ENCODE data around the gene LTV1. TPM values are rescaled to one million over a fixed set of nuclear protein-coding genes. Genes with fewer than 3 reads are reported as not detected.

Gene LTV1
- total RNA-seq, 1 donor = 16.6 TPM

DNA sequence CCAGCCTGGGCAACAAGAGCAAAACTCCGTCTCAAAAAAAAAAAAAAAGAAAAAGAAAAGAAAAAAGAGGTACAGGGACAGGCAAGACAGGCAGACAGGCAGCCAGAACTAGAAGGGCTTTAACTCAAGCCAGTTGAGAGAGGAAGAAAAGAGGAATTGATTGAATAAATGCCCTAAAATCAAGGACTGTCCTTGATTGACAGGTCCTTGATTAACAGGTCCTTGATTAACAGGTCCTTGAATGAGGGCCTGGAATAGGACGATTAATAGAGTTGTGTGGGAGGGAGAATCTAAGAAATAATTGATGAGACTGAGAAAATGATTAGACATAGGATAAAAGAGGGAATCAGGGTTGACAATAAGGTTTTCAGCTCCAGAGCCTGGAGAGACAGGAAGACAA, 57.2 kb downstream of the LTV1 start:
- no peak for DNase-seq (ENCODE audit: insufficient read length, low spot score, missing footprints)

DNA sequence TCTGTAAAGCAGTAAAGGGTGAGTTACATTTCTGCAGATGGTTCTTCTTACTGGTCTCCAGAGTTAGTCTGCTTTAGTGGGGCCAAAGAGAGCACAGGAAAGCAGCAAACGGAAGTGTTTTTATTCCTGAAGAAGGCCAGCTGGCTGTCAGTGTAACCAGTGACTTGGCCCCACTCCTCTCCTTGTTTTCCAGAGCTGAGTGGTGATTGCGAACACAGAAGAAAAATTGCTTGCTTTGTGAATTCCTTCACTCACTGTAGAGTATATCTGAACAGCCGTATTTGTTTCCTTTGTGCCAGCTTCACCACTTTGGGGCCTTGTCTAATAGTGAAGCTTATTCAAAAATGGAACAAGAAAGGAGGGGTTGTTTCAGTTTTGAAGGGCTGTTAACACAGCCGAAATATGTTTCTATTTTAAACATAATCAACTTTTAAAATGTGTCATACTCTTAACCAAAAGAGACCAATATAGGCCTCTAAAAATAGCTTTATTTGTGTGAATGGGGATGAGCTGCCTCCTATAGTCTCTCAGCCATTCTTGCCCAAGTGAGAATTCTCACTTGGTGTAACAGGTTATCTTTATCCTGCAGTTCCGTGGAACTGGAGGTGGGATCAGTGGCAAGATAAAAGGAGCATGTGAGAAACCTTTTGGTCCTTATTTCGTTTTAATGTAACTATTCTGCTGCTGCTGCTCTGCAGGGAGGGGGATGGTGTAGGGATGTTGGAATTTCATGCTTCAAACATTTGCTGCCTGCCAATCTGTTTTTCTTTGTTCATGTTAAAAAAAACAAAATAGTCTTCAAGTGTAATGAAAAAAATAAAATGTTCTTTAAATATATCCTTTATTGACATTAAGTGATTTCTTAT, 59.0 kb downstream of the LTV1 start:
- peak overlapping the region; percentile 90 for H2AFZ ChIP-seq (ENCODE audit: low read length)
- DNase-seq (ENCODE audit: insufficient read length, low spot score, missing footprints) = peak; percentile 42
- H3K4me3 ChIP-seq (ENCODE audit: insufficient read depth, low read length) = no peak overlapping the region

More for the DNA sequence above, 57.2 kb downstream of the LTV1 start:
- no peak overlapping the region for H2AFZ ChIP-seq (ENCODE audit: low read length)
- H3K36me3 ChIP-seq (ENCODE audit: insufficient read depth, low read length) = no peaks in the 10 kb centered on the region
- H3K9me3 ChIP-seq (ENCODE audit: low read depth, low read length) = no peaks in the 10 kb centered on the region
- H3K4me3 ChIP-seq (ENCODE audit: insufficient read depth, low read length) = no peak overlapping the region
- H3K4me2 ChIP-seq (ENCODE audit: insufficient read depth, low read length) = no peak overlapping the region
- TF ChIP-seq, protein P1, sequence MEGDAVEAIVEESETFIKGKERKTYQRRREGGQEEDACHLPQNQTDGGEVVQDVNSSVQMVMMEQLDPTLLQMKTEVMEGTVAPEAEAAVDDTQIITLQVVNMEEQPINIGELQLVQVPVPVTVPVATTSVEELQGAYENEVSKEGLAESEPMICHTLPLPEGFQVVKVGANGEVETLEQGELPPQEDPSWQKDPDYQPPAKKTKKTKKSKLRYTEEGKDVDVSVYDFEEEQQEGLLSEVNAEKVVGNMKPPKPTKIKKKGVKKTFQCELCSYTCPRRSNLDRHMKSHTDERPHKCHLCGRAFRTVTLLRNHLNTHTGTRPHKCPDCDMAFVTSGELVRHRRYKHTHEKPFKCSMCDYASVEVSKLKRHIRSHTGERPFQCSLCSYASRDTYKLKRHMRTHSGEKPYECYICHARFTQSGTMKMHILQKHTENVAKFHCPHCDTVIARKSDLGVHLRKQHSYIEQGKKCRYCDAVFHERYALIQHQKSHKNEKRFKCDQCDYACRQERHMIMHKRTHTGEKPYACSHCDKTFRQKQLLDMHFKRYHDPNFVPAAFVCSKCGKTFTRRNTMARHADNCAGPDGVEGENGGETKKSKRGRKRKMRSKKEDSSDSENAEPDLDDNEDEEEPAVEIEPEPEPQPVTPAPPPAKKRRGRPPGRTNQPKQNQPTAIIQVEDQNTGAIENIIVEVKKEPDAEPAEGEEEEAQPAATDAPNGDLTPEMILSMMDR (IDR thresholded peaks at IDR 0.05; ENCODE audit: extremely low read depth, low read depth, low read length) = no peak
- no peaks in the 10 kb centered on the region for H3K79me2 ChIP-seq (ENCODE audit: insufficient read depth, low read length)
- no peak overlapping the region for H3K27ac ChIP-seq (ENCODE audit: low read depth, low read length)
- H3K4me1 ChIP-seq (ENCODE audit: insufficient read depth, low read length) = peaks cover 3% of the 10 kb centered on the region
- H3K27me3 ChIP-seq (ENCODE audit: insufficient read depth, low read length) = no peaks in the 10 kb centered on the region
- no peaks in the 10 kb centered on the region for H4K20me1 ChIP-seq (ENCODE audit: insufficient read depth, low read length)

DNA sequence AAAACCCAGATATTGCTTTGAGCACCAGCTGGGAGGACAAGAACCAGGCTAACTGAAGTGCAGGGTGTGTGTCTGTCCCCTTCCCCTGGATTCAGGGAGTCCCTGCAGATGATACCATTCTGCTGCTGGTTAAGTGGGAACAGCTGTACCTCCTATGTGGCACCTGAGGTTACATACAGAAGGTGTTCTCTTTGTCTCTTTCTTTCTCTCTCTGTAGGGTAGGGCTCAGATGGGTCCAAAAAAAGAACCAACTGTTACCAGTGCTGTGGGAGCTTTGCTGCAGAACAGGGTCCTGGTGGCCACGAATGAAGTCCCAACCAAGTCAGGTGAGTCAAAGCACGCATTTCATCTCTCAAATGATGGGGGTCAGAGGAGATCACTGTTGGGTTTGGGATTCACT, 59.7 kb downstream of the LTV1 start:
- Histone ChIP-seq H3K4me2 (ENCODE audit: insufficient read depth, low read length) (no peak overlapping the region), H3K4me1 (ENCODE audit: insufficient read depth, low read length) (peaks cover 3% of the 10 kb centered on the region), H3K79me2 (ENCODE audit: insufficient read depth, low read length) (no peaks in the 10 kb centered on the region), H4K20me1 (ENCODE audit: insufficient read depth, low read length) (no peaks in the 10 kb centered on the region), H3K27me3 (ENCODE audit: insufficient read depth, low read length) (no peaks in the 10 kb centered on the region), H2AFZ (ENCODE audit: low read length) (no peak overlapping the region), H3K4me3 (ENCODE audit: insufficient read depth, low read length) (no peak overlapping the region), H3K27ac (ENCODE audit: low read depth, low read length) (no peak overlapping the region), H3K36me3 (ENCODE audit: insufficient read depth, low read length) (no peaks in the 10 kb centered on the region), H3K9me3 (ENCODE audit: low read depth, low read length) (no peaks in the 10 kb centered on the region)
- DNase-seq (ENCODE audit: insufficient read length, low spot score, missing footprints) = peak; percentile 45
- TF ChIP-seq, protein P1 (IDR thresholded peaks at IDR 0.05; ENCODE audit: extremely low read depth, low read depth, low read length) = no peak

More for the DNA sequence above, 59.0 kb downstream of the LTV1 start:
- Histone ChIP-seq H3K27ac (ENCODE audit: low read depth, low read length) (no peak overlapping the region), H3K4me2 (ENCODE audit: insufficient read depth, low read length) (no peak overlapping the region), H4K20me1 (ENCODE audit: insufficient read depth, low read length) (no peaks in the 10 kb centered on the region), H3K4me1 (ENCODE audit: insufficient read depth, low read length) (peaks cover 3% of the 10 kb centered on the region), H3K9me3 (ENCODE audit: low read depth, low read length) (no peaks in the 10 kb centered on the region), H3K27me3 (ENCODE audit: insufficient read depth, low read length) (no peaks in the 10 kb centered on the region), H3K79me2 (ENCODE audit: insufficient read depth, low read length) (no peaks in the 10 kb centered on the region), H3K36me3 (ENCODE audit: insufficient read depth, low read length) (no peaks in the 10 kb centered on the region)
- TF ChIP-seq, protein P1 (IDR thresholded peaks at IDR 0.05; ENCODE audit: extremely low read depth, low read depth, low read length) = no peak

DNA sequence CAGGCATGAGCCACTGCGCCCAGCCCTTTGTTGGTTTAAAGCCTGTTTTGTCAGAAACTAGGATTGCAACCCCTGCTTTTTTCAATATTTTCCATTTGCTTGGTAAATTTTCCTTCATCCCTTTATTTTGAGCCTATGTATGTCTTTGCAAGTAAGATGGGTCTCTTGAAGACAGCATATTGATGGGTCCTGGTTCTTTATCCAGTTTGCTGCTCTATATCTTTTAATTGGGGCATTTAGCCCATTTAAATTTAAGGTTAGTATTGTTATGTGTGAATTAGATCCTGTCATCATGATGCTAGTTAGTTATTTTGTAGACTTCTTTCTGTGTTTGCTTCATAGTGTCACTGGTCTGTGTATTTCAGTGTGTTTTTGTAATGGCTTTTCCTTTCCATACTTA, 67.9 kb downstream of the LTV1 start:
- no peaks in the 10 kb centered on the region for H3K9me3 ChIP-seq (ENCODE audit: low read depth, low read length)
- H3K4me1 ChIP-seq (ENCODE audit: insufficient read depth, low read length) = no peaks in the 10 kb centered on the region
- peaks cover 10% of the 10 kb centered on the region for H3K27me3 ChIP-seq (ENCODE audit: insufficient read depth, low read length)

More for the DNA sequence above, 67.9 kb downstream of the LTV1 start:
- H4K20me1 ChIP-seq (ENCODE audit: insufficient read depth, low read length) = no peaks in the 10 kb centered on the region
- H2AFZ ChIP-seq (ENCODE audit: low read length) = no peak overlapping the region
- TF ChIP-seq, protein P1 (IDR thresholded peaks at IDR 0.05; ENCODE audit: extremely low read depth, low read depth, low read length) = no peak
- no peaks in the 10 kb centered on the region for H3K79me2 ChIP-seq (ENCODE audit: insufficient read depth, low read length)
- no peak overlapping the region for H3K4me2 ChIP-seq (ENCODE audit: insufficient read depth, low read length)
- no peak overlapping the region for H3K27ac ChIP-seq (ENCODE audit: low read depth, low read length)
- DNase-seq (ENCODE audit: insufficient read length, low spot score, missing footprints) = no peak
- H3K36me3 ChIP-seq (ENCODE audit: insufficient read depth, low read length) = no peaks in the 10 kb centered on the region
- no peak overlapping the region for H3K4me3 ChIP-seq (ENCODE audit: insufficient read depth, low read length)

Measured in osteoblast (primary cell).